22Rv1 (cell line): ENCODE results near the gene RAB4B.

ENCODE experiments used
- H3K27ac ChIP-seq: fragments of 450-650 bp; 2 replicates; pipeline ENCODE4 v1.5.1; 2017
- CTCF ChIP-seq: fragments of 450-650 bp; IDR thresholded peaks from 2 replicates; pipeline ENCODE4 v1.5.1; 2017; ENCODE audit warnings: mild to moderate bottlenecking
- ZFX ChIP-seq: fragments of 450-650 bp; IDR thresholded peaks from 2 replicates; pipeline ENCODE4 v1.6.1; 2017; ENCODE audit warnings: antibody characterized with exemption, borderline replicate concordance

The RAB4B gene

GRCh38 chr19:40744554-40745401 lies 33.3 kb upstream of the RAB4B start:
- TF ChIP-seq CTCF: no peak
- TF ChIP-seq ZFX: no peak
- 0 out of 2 replicates have a peak overlapping the region, but pooled peaks have one; percentile 13 for H3K27ac ChIP-seq

GRCh38 chr19:40745402-40745780 lies 32.7 kb upstream of the RAB4B start:
- 0 out of 2 replicates have a peak overlapping the region, but pooled peaks have one; percentile 30 for H3K27ac ChIP-seq

GRCh38 chr19:40747536-40747935 lies 30.5 kb upstream of the RAB4B start:
- peak overlapping the region; percentile 97 for H3K27ac ChIP-seq
- no peak for TF ChIP-seq CTCF
- TF ChIP-seq ZFX: no peak

More at GRCh38 chr19:40745402-40745780, 32.7 kb upstream of the RAB4B start:
- TF ChIP-seq CTCF (no peak), ZFX (no peak)

- H3K27ac ChIP-seq: peak within 1 kb of the TSS; percentile 97
- TF ChIP-seq ZFX: no peak
- TF ChIP-seq CTCF: no peak
Observed at GRCh38 chr19:40750058-40750873, 27.8 kb upstream of the RAB4B start, which contains the start of gene ACTMAP. ACTMAP (minus strand) TSS chr19:40750477; CDS start chr19:40749803, 674 bp downstream.

GRCh38 chr19:40750874-40751537 lies 27.0 kb upstream of the RAB4B start, which contains the start of gene SNRPA:
SNRPA (plus strand) TSS chr19:40751203; CDS start chr19:40751409, 206 bp downstream.
- TF ChIP-seq CTCF: no peak
- no peak for TF ChIP-seq ZFX
- H3K27ac ChIP-seq: peak within 1 kb of the TSS; percentile 97

GRCh38 chr19:40752257-40752781 lies 25.7 kb upstream of the RAB4B start:
- peak overlapping the region; percentile 97 for H3K27ac ChIP-seq
- TF ChIP-seq CTCF (no peak), ZFX (no peak)
